HG02571 (cell line): Measurements from ENCODE around the gene CLDN16.

Source experiments
- ATAC-seq: cut with Tn5 transposase; IDR thresholded peaks from one replicate; pipeline ENCODE4 v1.9.1; 2021; ENCODE audit warnings: mild to moderate bottlenecking, moderate library complexity; ENCODE audit not compliant: unreplicated experiment

CLDN16 gene

DNA sequence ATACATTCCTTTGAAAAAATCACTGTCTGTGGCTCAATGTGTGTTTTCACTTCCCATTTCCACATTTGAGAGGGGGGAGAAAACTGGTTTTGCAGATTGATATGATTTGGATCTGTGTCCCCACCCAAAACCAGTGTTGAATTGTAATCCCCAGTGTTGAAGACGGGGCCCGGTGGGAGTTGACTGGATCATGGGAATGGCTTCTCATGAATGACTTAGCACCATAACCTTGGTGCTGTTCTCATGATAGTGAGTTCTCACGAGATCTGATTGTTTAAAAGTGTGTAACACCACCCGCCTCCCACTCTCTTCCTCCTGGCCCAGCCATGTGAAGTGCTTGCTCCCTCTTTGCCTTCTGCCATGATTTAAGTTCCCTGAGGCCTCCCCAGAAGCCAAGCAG, 45.7 kb downstream of the CLDN16 start:
- ATAC-seq = no peak

DNA sequence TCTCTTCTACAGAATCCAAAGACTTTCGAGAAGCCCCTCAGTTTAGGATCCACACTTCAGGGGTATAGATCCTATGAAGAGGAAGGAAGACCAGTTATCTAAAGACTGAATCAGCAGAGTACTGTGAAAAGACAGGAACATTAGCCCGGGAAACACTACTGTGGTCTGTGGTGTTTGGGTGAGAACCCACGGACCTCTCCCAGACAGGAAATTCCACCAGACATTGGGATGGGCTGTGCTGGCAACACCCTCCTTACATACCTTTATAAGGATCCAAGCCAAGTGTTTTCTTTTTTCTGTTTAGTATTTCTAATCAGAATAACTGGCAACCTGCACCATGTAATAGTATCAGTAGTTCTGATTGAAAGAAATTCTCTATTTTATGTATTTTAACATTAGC, 47.7 kb downstream of the CLDN16 start:
- no peak for ATAC-seq

DNA sequence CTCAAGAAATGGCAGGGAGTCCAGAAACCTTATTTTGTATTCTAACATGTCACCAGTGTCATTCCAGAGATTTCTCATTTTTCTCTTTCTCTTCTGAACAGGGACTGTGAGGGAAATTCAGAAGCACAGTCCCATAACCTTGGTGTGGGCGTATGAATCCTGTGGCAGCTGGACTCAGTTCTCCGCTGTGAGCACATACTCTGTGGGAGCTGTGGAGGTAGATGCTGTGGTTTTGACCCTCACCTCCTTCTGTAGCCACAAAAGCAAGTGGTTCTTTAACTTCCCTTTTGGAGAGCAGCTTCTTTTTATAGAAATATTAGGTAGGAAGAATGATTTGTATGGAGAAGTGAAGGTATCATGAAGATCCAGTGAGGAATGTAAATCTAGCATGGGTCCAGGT, 48.4 kb downstream of the CLDN16 start:
- ATAC-seq = no peak

DNA sequence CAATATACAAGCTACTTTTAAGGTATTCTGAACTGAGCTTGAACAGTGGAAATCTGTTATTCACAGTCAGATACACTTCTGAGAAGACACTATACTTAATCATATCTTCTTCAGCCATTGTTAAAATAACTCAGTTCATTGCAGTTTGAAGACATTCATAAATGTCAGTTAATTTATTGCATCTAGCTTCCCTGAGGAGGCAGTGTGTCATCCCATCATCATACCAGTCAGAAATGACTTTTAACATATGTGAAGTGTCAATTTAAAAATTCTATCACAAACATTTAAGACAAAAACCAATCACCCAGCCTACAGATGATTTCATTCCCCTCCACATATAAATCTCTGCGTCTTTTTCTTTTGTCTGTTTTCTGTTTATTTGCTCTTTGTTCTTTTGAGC, 54.3 kb downstream of the CLDN16 start:
- no peak for ATAC-seq

DNA sequence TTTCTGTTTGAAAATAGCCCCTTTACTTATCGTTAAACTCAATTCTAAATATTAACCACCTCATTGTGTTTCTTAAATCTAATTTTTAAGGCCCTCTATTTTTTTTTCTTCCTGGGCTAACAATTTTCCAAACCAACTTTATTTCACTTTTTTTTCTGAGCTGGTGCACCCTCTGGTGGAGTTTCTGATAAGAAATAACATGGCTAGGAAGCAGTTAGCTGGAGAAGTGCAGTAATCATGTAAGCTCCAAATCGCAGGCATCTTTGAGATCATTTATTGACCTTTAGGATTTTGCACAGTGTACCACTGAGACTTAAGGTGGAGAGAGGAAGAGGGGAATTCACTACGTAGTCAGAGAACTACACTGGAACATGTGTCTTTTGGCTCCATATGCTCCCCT, 55.3 kb downstream of the CLDN16 start:
- no peak for ATAC-seq

DNA sequence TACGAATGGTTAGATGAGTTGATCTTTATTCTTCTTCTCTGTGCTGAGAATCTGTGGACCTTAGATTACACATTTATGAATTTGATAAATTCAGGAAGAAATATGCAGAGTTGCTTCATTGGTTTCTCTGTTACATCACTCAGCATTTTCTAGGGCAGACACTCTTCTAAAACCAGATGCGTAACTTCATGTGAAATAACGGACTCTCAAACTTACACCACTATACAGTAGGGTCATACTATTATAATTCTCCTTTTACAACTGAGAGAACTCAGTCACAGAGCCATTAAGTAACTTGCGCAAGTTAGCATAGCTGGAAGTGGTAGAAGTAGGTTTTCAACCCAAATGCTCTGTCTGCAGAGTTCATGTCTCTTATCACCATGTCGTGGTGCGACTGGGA, 56.0 kb downstream of the CLDN16 start:
- ATAC-seq = no peak

DNA sequence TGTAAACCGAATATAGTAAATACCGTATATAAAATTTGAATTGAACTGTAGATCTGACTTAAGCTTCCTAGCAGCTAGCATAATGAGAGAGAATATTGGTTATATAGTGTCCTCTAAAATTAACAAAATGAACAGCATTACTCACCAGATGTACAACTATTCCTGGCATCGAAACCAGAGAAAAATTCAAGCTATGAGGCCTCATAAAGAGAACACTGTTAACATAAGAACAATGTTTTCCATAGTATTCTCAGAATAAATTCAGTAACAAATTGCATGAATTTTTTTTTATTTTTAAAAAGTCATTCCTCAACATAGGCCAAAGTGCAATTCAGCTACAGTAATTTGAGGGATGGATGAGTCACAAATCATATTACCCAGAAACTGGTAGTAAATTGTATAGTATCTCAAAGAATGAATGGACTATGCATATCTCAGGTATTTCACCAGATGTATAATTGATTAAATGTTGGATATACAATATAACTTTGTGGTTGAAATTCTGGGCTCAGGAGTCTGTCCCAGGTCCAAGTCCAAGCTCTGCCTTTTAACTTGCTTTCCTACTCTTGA, 56.7 kb downstream of the CLDN16 start:
- ATAC-seq = no peak

DNA sequence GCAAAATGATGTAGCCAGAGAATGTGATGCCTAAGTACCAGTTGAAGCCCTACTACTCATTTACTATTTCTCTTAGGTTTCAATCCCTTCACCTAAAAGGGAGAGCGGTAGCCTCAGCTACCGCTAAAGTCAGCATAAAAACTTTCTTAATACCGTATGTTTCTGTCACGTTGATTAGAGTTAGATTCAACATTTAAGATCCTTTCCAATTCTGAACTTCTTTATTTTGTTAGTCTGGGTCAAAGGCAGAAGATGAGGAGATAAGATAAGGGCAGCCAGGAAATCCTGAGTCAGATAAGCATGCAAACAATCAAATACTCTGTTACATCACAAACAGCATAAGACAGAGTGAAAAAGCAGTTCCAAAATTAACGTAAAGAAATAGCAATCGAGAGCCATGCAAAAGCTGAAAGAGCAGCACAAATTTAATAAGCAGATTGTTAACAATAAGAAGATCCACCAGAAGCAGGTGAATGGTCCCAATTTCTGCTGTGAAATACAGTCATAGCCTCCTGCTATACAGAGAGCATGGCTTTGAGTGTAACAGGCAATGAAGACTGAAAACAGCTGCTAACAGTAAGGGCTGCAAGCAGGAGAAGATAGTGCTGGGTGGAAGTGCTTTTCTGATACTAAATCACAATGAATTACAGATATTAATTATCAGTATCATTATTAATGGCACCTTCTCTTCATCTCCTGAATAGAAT, 58.8 kb downstream of the CLDN16 start:
- no peak for ATAC-seq

DNA sequence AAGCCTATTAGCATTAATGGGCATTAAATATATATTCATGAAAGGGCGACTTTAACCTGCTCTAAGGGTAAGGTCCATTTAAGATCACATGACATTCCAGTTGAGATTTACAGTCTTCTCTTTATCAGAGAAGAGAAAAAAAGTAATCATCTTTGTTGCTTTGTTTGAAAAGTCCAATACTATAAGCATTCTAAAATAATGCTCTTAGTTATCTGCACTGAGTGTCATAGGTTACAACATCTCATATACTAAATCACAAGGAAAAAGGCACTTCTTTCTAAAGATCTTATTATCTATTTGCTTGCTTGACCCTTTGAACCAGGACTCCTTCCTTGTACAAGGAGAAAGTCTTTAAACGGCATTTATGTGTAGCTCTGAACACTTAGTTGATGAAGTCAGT, 60.3 kb downstream of the CLDN16 start:
- no peak for ATAC-seq

DNA sequence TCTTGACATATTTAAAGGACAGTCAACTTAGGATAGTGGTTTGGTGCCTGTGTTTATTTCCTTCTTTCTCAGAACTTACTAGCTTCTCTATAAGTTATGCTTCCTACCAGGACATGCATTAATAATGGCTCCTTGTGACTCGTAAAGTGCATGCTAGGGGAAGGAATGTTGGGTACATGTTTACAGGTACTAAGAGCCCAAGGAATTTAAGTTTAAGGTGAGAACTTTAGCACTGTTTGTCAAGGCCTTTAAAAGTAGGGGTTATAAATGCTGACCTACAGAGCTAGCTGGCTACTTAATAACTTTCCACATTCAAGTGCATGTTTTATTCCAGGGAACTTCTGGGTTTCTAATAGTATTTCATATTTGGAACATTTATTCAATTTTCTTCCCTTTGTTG, 61.8 kb downstream of the CLDN16 start, which contains the start of gene TMEM207:
TSS of gene TMEM207 (minus strand) at position 101 of the 400 bp plus-strand sequence. CDS start at position 9, 92 bp downstream.
- no peak for ATAC-seq

DNA sequence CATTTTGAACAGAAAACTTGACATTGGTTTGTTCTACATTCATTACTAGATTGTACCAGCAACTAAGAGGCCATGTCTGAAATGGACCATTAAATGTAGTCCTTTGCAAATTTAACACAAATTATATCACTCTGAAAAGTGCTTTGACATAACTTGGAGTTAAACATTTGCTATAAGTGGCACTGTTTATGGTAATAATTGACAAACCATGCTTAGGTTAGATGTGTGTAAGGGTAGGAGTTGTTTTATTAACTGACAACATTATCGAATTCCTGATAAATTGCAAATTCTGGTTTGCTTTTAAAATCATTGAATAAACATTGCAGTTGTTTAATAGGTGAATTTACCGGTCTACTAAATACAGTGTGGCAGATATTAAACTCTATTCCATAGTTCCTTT, 67.9 kb downstream of the CLDN16 start:
- ATAC-seq = no peak

DNA sequence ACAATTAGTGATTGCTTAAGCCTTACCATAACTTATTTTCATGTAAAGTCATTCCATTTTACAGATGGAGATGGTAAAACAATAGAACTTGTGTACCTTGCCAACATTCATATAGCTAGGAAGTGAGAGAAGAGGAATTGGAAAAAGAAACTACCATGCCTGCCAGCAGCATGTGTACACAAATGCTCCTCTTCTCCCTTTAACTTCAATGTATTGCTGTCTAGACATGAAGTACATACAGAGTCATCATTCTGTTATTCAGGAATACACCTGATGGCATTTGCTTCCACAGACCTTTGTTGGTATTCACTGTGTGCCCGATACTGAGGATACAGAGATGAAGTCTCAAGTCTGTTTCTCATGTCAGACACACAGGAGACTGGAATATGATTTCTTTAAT, 68.8 kb downstream of the CLDN16 start:
- ATAC-seq = no peak

DNA sequence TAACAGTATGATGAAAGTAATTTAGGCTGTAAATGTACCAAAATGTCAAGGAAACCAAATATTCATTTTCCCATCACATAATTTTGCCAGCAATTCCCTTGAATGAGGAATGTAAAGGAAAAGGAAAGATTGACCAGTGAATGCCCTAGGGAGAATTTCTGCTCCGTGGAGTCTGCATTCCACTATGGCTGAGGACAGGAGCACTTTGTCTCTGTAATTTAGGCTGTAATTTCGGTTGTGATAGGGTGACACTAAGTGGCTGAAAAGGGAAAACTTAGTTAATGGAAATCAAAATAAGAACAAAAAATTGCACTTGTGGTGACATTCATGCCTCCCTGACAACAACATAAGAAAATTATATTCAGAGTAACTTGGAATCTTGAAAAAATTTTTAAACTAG, 70.1 kb downstream of the CLDN16 start:
- no peak for ATAC-seq
